ENCODE data around the gene RAD51B. TPM values are rescaled to one million over a fixed set of nuclear protein-coding genes. Genes with fewer than 3 reads are reported as not detected.

Gene RAD51B
- total and polyA plus RNA-seq, 2 of the 13 experiments (the other 11 are each of a cell fraction or from before 2014, with no cell fraction given): 7.0 to 9.5 TPM

- H3K79me2 ChIP-seq (ENCODE audit: insufficient read depth, low read length): no peaks in the 10 kb centered on the region
- no peak overlapping the region for H3K4me3 ChIP-seq (replicated peaks in 1 of 3; ENCODE audit: insufficient read depth in 1 of 3, low read depth in 2 of 3, low read length in 3 of 3)
- 96% methylated on average over 1 of the region's 1 CpG for WGBS (ENCODE audit: low lambda C conversion rate)
- H3K36me3 ChIP-seq (replicated peaks in 1 of 2; ENCODE audit: control insufficient read depth in 1 of 2, insufficient read depth in 2 of 2, low read length in 2 of 2): no peaks in the 10 kb centered on the region
- H3K27ac ChIP-seq (ENCODE audit: extremely low read length, insufficient read depth, low read length): no peak overlapping the region
- no peak overlapping the region for H2AFZ ChIP-seq (ENCODE audit: low read length)
- POLR2A ChIA-PET: no interaction called here
- CTCF ChIA-PET (ENCODE audit: low intra/inter-chr PET ratio, low total read pairs): no interaction called here
- DNase-seq (ENCODE audit: low spot score): no peak
- H3K27me3 ChIP-seq (ENCODE audit: control insufficient read depth in 1 of 2, insufficient read depth in 2 of 2, low read length in 2 of 2): no peaks in the 10 kb centered on the region
- H4K20me1 ChIP-seq (ENCODE audit: insufficient read depth, low read length): no peaks in the 10 kb centered on the region
- intact Hi-C loops (cut with micrococcal nuclease; ENCODE audit: unreplicated experiment): no loop called here
- ATAC-seq: no peak
- BruUV-seq (replicated peaks): no TSS peak
- no peak overlapping the region for H3K9ac ChIP-seq (ENCODE audit: insufficient read depth, low read depth, low read length)
- no peak overlapping the region for H3K4me2 ChIP-seq (ENCODE audit: low read depth, low read length)
- peaks cover 10% of the 10 kb centered on the region for H3K4me1 ChIP-seq (ENCODE audit: insufficient read depth, low read length)
- in situ Hi-C loops (cut with HindIII; ENCODE audit: extremely low pct_ligation_motif_present, low pct_unique_long_range_greater_than_20kb): no loop called here
- no peak for FAIRE-seq
- TF ChIP-seq RAD51 (IDR thresholded peaks at IDR 0.05; ENCODE audit: borderline replicate concordance) (no peak), ZNF333 (CRISPR knock-in tag; IDR thresholded peaks at IDR 0.05; ENCODE audit: borderline replicate concordance) (no peak), KLF13 (CRISPR knock-in tag; IDR thresholded peaks at IDR 0.05) (no peak), NR2F6 (IDR thresholded peaks at IDR 0.05) (no peak), NR2F6 (CRISPR knock-in tag; IDR thresholded peaks at IDR 0.05) (no peak), NKX3-1 (CRISPR knock-in tag; IDR thresholded peaks at IDR 0.05) (no peak), AKAP8 (CRISPR knock-in tag; IDR thresholded peaks at IDR 0.05) (no peak), KDM1A (CRISPR knock-in tag; IDR thresholded peaks at IDR 0.05) (no peak), NFYC (CRISPR knock-in tag; IDR thresholded peaks at IDR 0.05) (no peak)
- TF ChIP-seq, protein P1, sequence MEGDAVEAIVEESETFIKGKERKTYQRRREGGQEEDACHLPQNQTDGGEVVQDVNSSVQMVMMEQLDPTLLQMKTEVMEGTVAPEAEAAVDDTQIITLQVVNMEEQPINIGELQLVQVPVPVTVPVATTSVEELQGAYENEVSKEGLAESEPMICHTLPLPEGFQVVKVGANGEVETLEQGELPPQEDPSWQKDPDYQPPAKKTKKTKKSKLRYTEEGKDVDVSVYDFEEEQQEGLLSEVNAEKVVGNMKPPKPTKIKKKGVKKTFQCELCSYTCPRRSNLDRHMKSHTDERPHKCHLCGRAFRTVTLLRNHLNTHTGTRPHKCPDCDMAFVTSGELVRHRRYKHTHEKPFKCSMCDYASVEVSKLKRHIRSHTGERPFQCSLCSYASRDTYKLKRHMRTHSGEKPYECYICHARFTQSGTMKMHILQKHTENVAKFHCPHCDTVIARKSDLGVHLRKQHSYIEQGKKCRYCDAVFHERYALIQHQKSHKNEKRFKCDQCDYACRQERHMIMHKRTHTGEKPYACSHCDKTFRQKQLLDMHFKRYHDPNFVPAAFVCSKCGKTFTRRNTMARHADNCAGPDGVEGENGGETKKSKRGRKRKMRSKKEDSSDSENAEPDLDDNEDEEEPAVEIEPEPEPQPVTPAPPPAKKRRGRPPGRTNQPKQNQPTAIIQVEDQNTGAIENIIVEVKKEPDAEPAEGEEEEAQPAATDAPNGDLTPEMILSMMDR (CRISPR knock-in tag; IDR thresholded peaks at IDR 0.05): no peak
- H3K9me3 ChIP-seq (ENCODE audit: low read length): no peaks in the 10 kb centered on the region
Measured at GRCh38 chr14:67977434-67978034, 158.0 kb downstream of the RAD51B start.

All from HepG2 (cell line).